Neural cell (in vitro differentiated cells): Measurements from ENCODE around the gene C1orf167. TPM values are rescaled to one million over a fixed set of nuclear protein-coding genes. Genes with fewer than 3 reads are reported as not detected.

ENCODE experiments used
- H2AFZ ChIP-seq: fragments of 200-600, 300-800 bp; sonication (generic), shearing (Covaris generic); 2 replicates; pipeline ENCODE4 v1.6.0; 2014; ENCODE audit warnings: low read depth, mild to moderate bottlenecking, antibody characterized with exemption, low read length, moderate library complexity
- H3F3A ChIP-seq: fragments of 200-600 bp; shearing (Covaris generic); 2 replicates; pipeline ENCODE4 v1.6.1; 2016; ENCODE audit warnings: mild to moderate bottlenecking, moderate library complexity, mixed read lengths, antibody characterized with exemption, low read length; ENCODE audit not compliant: insufficient read depth, poor library complexity, severe bottlenecking
- H3K27ac ChIP-seq: fragments of 200-600, 300-800 bp; sonication (generic), shearing (Covaris generic); 2 replicates; pipeline ENCODE4 v1.5.1; 2014; ENCODE audit warnings: mild to moderate bottlenecking, low read length, moderate library complexity
- H3K27me3 ChIP-seq: fragments of 300-800, 200-600 bp; sonication (generic), shearing (Covaris generic); 2 replicates; pipeline ENCODE4 v1.6.0; 2014; ENCODE audit warnings: mild to moderate bottlenecking, low read depth, low read length, moderate library complexity; ENCODE audit not compliant: insufficient read depth
- H3K36me3 ChIP-seq: fragments of 300-800, 200-600 bp; sonication (generic), shearing (Covaris generic); 2 replicates; pipeline ENCODE4 v1.5.1; 2014; ENCODE audit warnings: mild to moderate bottlenecking, antibody characterized with exemption, low read length, moderate library complexity; ENCODE audit not compliant: insufficient read depth
- H3K4me2 ChIP-seq: fragments of 300-800, 200-600 bp; sonication (generic), shearing (Covaris generic); 2 replicates; pipeline ENCODE4 v1.6.0; 2014; ENCODE audit warnings: mild to moderate bottlenecking, low read length
- H3K4me3 ChIP-seq: fragments of 300-800, 200-600 bp; sonication (generic), shearing (Covaris generic); 2 replicates; pipeline ENCODE4 v1.5.1; 2014; ENCODE audit warnings: mild to moderate bottlenecking, low read length, moderate library complexity
- H3K79me2 ChIP-seq: fragments of 200-600 bp; shearing (Covaris generic); replicated peaks from 2 replicates; pipeline ENCODE4 v1.6.0; 2014; ENCODE audit warnings: mild to moderate bottlenecking, low read length, moderate library complexity; ENCODE audit not compliant: insufficient read depth
- H3K9ac ChIP-seq: fragments of 300-800, 200-600 bp; sonication (generic), shearing (Covaris generic); 2 replicates; pipeline ENCODE4 v1.6.1; 2016; ENCODE audit warnings: mild to moderate bottlenecking, low read length, mixed read lengths
- H3K9me2 ChIP-seq: fragments of 200-600 bp; shearing (Covaris generic); 2 replicates; pipeline ENCODE4 v1.6.1; 2016; ENCODE audit warnings: mild to moderate bottlenecking, low read length, mixed read lengths; ENCODE audit not compliant: insufficient read depth
- H3K9me3 ChIP-seq: fragments of 200-600, 300-800 bp; sonication (generic), shearing (Covaris generic); 2 replicates; pipeline ENCODE4 v1.6.1; 2016; ENCODE audit warnings: mild to moderate bottlenecking, mixed run types, low read length, moderate library complexity, mixed read lengths
- H4K20me1 ChIP-seq: fragments of 200-600 bp; shearing (Covaris generic); 2 replicates; pipeline ENCODE4 v1.6.1; 2016; ENCODE audit warnings: mild to moderate bottlenecking, mixed run types; ENCODE audit not compliant: insufficient read depth
- EP300 ChIP-seq: fragments of 450-650 bp; conservative IDR thresholded peaks from 2 replicates; pipeline ENCODE4 v1.6.1; 2014; ENCODE audit warnings: antibody characterized with exemption, mild to moderate bottlenecking, moderate library complexity; ENCODE audit not compliant: poor library complexity, severe bottlenecking
- EZH2 ChIP-seq: fragments of 200-600, 300-800 bp; shearing (Covaris generic), sonication (generic); IDR thresholded peaks from 2 replicates; pipeline ENCODE4 v1.6.1; 2014; ENCODE audit warnings: antibody characterized with exemption, low read length, borderline replicate concordance, mild to moderate bottlenecking; ENCODE audit not compliant: insufficient read depth, poor library complexity, severe bottlenecking
- MXI1 ChIP-seq: fragments of 450-650 bp; conservative IDR thresholded peaks from 2 replicates; pipeline ENCODE4 v1.6.1; 2014; ENCODE audit warnings: antibody characterized with exemption, mild to moderate bottlenecking; ENCODE audit not compliant: poor library complexity, severe bottlenecking
- POLR2AphosphoS5 ChIP-seq: IDR thresholded peaks from 2 replicates; pipeline ENCODE4 v1.6.1; 2012
- RAD21 ChIP-seq: fragments of 450-650 bp; conservative IDR thresholded peaks from 2 replicates; pipeline ENCODE4 v1.6.1; 2014; ENCODE audit warnings: antibody characterized with exemption, mild to moderate bottlenecking, moderate library complexity
- SMC3 ChIP-seq: fragments of 450-650 bp; conservative IDR thresholded peaks from 2 replicates; pipeline ENCODE4 v1.6.1; 2014; ENCODE audit warnings: antibody characterized with exemption, mild to moderate bottlenecking, moderate library complexity; ENCODE audit not compliant: poor library complexity
- TAF1 ChIP-seq: IDR thresholded peaks from 2 replicates; pipeline ENCODE4 v1.6.1; 2012; ENCODE audit warnings: low read depth
- polyA plus RNA-seq: library from polyadenylated mRNA; depleted of rRNA; stranded (reverse); fragments of >200 nt; gene quantifications from 2 replicates; pipeline ENCODE4 v1.2.3, GENCODE V29; 2014
- TF ChIP-seq, protein P1 (sequence below): IDR thresholded peaks from 2 replicates; pipeline ENCODE4 v1.6.1; 2012; ENCODE audit warnings: borderline replicate concordance
- TF ChIP-seq, protein P2 (sequence below): fragments of 450-650 bp; IDR thresholded peaks from 2 replicates; pipeline ENCODE4 v1.5.1; 2014; ENCODE audit warnings: antibody characterized with exemption, mild to moderate bottlenecking, moderate library complexity; ENCODE audit not compliant: poor library complexity, severe bottlenecking

The C1orf167 gene
- polyA plus RNA-seq, 1 donor from 2014 or later = not detected

DNA sequence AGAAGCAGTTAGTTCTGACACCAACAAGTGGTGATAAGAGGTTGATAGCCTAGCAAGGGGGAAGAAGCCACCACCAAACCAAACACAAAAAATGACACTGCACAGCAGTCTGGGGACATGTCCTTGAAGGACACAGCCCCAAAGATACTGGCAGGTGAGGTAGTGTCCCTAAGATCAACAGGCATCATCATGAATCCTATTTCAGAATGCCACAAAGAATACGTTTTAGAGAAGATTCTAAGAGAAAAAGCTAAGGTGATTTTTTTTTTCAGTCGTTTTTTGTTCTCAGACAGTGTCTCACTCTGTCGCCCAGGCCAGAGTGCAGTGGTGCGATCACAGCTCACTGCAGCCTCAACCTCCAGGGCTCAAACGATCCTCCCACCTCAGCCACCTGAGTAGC, 24.2 kb downstream of the C1orf167 start:
- Histone ChIP-seq H3K36me3 (no peaks in the 10 kb centered on the region), H3K9ac (no peak overlapping the region), H3K27ac (no peak overlapping the region), H3F3A (no peaks in the 10 kb centered on the region), H3K79me2 (no peaks in the 10 kb centered on the region), H2AFZ (no peak overlapping the region), H3K9me2 (no peaks in the 10 kb centered on the region), H3K4me2 (no peak overlapping the region), H3K27me3 (no peaks in the 10 kb centered on the region), H3K4me3 (no peak overlapping the region), H3K9me3 (no peaks in the 10 kb centered on the region), H4K20me1 (no peaks in the 10 kb centered on the region)
- TF ChIP-seq EP300 (no peak), EZH2 (no peak), TAF1 (no peak), RAD21 (no peak), POLR2AphosphoS5 (no peak), MXI1 (no peak), SMC3 (no peak)
- TF ChIP-seq, protein P1, sequence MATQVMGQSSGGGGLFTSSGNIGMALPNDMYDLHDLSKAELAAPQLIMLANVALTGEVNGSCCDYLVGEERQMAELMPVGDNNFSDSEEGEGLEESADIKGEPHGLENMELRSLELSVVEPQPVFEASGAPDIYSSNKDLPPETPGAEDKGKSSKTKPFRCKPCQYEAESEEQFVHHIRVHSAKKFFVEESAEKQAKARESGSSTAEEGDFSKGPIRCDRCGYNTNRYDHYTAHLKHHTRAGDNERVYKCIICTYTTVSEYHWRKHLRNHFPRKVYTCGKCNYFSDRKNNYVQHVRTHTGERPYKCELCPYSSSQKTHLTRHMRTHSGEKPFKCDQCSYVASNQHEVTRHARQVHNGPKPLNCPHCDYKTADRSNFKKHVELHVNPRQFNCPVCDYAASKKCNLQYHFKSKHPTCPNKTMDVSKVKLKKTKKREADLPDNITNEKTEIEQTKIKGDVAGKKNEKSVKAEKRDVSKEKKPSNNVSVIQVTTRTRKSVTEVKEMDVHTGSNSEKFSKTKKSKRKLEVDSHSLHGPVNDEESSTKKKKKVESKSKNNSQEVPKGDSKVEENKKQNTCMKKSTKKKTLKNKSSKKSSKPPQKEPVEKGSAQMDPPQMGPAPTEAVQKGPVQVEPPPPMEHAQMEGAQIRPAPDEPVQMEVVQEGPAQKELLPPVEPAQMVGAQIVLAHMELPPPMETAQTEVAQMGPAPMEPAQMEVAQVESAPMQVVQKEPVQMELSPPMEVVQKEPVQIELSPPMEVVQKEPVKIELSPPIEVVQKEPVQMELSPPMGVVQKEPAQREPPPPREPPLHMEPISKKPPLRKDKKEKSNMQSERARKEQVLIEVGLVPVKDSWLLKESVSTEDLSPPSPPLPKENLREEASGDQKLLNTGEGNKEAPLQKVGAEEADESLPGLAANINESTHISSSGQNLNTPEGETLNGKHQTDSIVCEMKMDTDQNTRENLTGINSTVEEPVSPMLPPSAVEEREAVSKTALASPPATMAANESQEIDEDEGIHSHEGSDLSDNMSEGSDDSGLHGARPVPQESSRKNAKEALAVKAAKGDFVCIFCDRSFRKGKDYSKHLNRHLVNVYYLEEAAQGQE = no peak
- TF ChIP-seq, protein P2, sequence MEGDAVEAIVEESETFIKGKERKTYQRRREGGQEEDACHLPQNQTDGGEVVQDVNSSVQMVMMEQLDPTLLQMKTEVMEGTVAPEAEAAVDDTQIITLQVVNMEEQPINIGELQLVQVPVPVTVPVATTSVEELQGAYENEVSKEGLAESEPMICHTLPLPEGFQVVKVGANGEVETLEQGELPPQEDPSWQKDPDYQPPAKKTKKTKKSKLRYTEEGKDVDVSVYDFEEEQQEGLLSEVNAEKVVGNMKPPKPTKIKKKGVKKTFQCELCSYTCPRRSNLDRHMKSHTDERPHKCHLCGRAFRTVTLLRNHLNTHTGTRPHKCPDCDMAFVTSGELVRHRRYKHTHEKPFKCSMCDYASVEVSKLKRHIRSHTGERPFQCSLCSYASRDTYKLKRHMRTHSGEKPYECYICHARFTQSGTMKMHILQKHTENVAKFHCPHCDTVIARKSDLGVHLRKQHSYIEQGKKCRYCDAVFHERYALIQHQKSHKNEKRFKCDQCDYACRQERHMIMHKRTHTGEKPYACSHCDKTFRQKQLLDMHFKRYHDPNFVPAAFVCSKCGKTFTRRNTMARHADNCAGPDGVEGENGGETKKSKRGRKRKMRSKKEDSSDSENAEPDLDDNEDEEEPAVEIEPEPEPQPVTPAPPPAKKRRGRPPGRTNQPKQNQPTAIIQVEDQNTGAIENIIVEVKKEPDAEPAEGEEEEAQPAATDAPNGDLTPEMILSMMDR = no peak

- Histone ChIP-seq H3K4me2 (no peak overlapping the region), H3K4me3 (no peak overlapping the region), H3K9me2 (no peaks in the 10 kb centered on the region), H3K36me3 (no peaks in the 10 kb centered on the region), H3F3A (no peaks in the 10 kb centered on the region), H3K9ac (no peak overlapping the region), H4K20me1 (no peaks in the 10 kb centered on the region), H3K79me2 (no peaks in the 10 kb centered on the region), H3K27me3 (no peaks in the 10 kb centered on the region), H2AFZ (no peak overlapping the region), H3K9me3 (no peaks in the 10 kb centered on the region), H3K27ac (no peak overlapping the region)
- TF ChIP-seq EP300 = no peak
- no peak for TF ChIP-seq TAF1
- TF ChIP-seq POLR2AphosphoS5 = no peak
- no peak for TF ChIP-seq SMC3
- TF ChIP-seq, protein P1 = no peak
- TF ChIP-seq RAD21 = no peak
- no peak for TF ChIP-seq MXI1
- no peak for TF ChIP-seq EZH2
- TF ChIP-seq, protein P2 = no peak
These were observed 25.3 kb downstream of the C1orf167 start for GRCh38 chr1:11787251-11787803.
